Tongue (tissue), 2 donors: ENCODE measurements around the gene RAB34. TPM values are rescaled to one million over a fixed set of nuclear protein-coding genes. Genes with fewer than 3 reads are reported as not detected.
"Not testable (repeated sequence)": the region's sequence is repeated elsewhere in the genome, so short reads cannot be mapped to it uniquely, and the experiment has no call there.

ENCODE experiments used
- DNase-seq: peaks from one replicate; pipeline ENCODE4 v3.0.0-alpha.2; 2015
- total RNA-seq: library from RNA; depleted of rRNA; stranded (reverse); fragments of >200 nt; gene quantifications from one replicate; pipeline ENCODE4 v1.2.3, GENCODE V29; 2014

RAB34 gene
- total RNA-seq, 1 donor from 2014 or later, result 78.9 TPM

GRCh38 chr17:28726627-28727491, 9.2 kb upstream of the RAB34 start:
- DNase-seq, result peak; percentile 98

GRCh38 chr17:28726226-28726626, 8.6 kb upstream of the RAB34 start, which contains the start of gene TLCD1:
Gene TLCD1 (minus strand): TSS chr17:28726233. CDS start chr17:28726097, 136 bp downstream.
- peak; percentile 84 for DNase-seq

GRCh38 chr17:28725660-28726225, 8.1 kb upstream of the RAB34 start:
- no peak for DNase-seq

GRCh38 chr17:28725166-28725659, 7.5 kb upstream of the RAB34 start:
- DNase-seq, result peak; percentile 41

- no peak for DNase-seq
These were observed 7.0 kb upstream of the RAB34 start for GRCh38 chr17:28724500-28725165.

GRCh38 chr17:28723836-28724499, 6.3 kb upstream of the RAB34 start:
- DNase-seq, result not testable (repeated sequence)

GRCh38 chr17:28723159-28723835, 5.6 kb upstream of the RAB34 start:
- no peak for DNase-seq

- DNase-seq, result no peak
These were observed 4.9 kb upstream of the RAB34 start for GRCh38 chr17:28722417-28723158.

- not testable (repeated sequence) for DNase-seq
These were observed 3.3 kb upstream of the RAB34 start for GRCh38 chr17:28720997-28721329.

GRCh38 chr17:28720247-28720996, 2.8 kb upstream of the RAB34 start:
- DNase-seq, result no peak

- DNase-seq, result no peak
These were observed 1.4 kb upstream of the RAB34 start for GRCh38 chr17:28719021-28719433.

GRCh38 chr17:28718333-28719020, 809 bp upstream of the RAB34 start:
- DNase-seq, result no peak

- peak; percentile 74 for DNase-seq
These were observed 709 bp downstream of the RAB34 start for GRCh38 chr17:28716740-28717577.

GRCh38 chr17:28715217-28715616, 2.5 kb downstream of the RAB34 start:
- no peak for DNase-seq

GRCh38 chr17:28714281-28714680, 3.4 kb downstream of the RAB34 start:
- DNase-seq, result no peak

GRCh38 chr17:28712705-28713415, 4.8 kb downstream of the RAB34 start:
- DNase-seq, result no peak

- DNase-seq, result peak; percentile 60
These were observed 5.5 kb downstream of the RAB34 start for GRCh38 chr17:28712032-28712704.

GRCh38 chr17:28711723-28712031, 6.0 kb downstream of the RAB34 start, which contains the start of gene PROCA1:
Gene PROCA1 (minus strand): TSS chr17:28711888. CDS start chr17:28711660, 228 bp downstream.
- DNase-seq, result no peak
